H1 (cell line): ENCODE measurements around the gene RMDN2. TPM values are rescaled to one million over a fixed set of nuclear protein-coding genes. Genes with fewer than 3 reads are reported as not detected.

Source experiments
- BCL11A ChIP-seq, 2 experiments: IDR thresholded peaks; one replicate each; pipeline ENCODE4 v1.6.1; 2011; ENCODE audit warnings: low read depth in 2 of 2, low read length in 2 of 2, mild to moderate bottlenecking in 2 of 2
- CHD7 ChIP-seq: fragments of 300-600 bp; sonication (generic); IDR thresholded peaks from 2 replicates; pipeline ENCODE4 v1.7.1; 2012; ENCODE audit warnings: low read length, moderate library complexity, mild to moderate bottlenecking, inconsistent platforms; ENCODE audit not compliant: insufficient replicate concordance
- RXRA ChIP-seq: IDR thresholded peaks from 2 replicates; pipeline ENCODE4 v1.6.1; 2011; ENCODE audit warnings: low read depth, mild to moderate bottlenecking, low read length, moderate library complexity; ENCODE audit not compliant: insufficient read depth
- TBP ChIP-seq: IDR thresholded peaks from 2 replicates; pipeline ENCODE4 v1.6.1; 2011; ENCODE audit warnings: low read depth, low read length, improper control_type of control experiment
- polyA plus RNA-seq, 7 experiments: library from polyadenylated mRNA; depleted of rRNA in 3 of 7; stranded (reverse) in 5 of 7; unstranded in 2 of 7; fragments of >200 nt in 5 of 7; fragments of 200-250 nt in 2 of 7; gene quantifications; 1 replicate in 5 of 7; 2 replicates in 1 of 7; 4 replicates in 1 of 7; pipeline versions ENCODE4 v1.2.1 to v1.2.3, GENCODE V29; 2011 to 2013; ENCODE audit warnings: missing spikeins in 2 of 7, mixed read lengths in 2 of 7
- total RNA-seq: library from RNA; stranded (reverse); fragmentation: NEBNext Ultra II Directional; extraction: Animal tissue kit (Norgen Biotek cat#: 25700); gene quantifications from 2 replicates; pipeline ENCODE4 v1.2.1, GENCODE V29; 2021

The RMDN2 gene
- total and polyA plus RNA-seq, 2 of the 8 experiments (the other 6 are each of a cell fraction or from before 2014, with no cell fraction given) = 0.53 to 3.0 TPM

GRCh38 chr2:37912616-37913015 is 12.5 kb upstream of the RMDN2 start (continued):
- TF ChIP-seq CHD7 (no peak), TBP (no peak), RXRA (no peak), BCL11A (IDR thresholded peaks at IDR 0.05; ENCODE audit: low read depth in 2 of 2, low read length in 2 of 2) (no peak)
